GM12874 (cell line): ENCODE results near the gene SLC25A21.

Source experiments
- TF ChIP-seq, protein P1 (sequence below): IDR thresholded peaks from 2 replicates; pipeline ENCODE4 v1.5.1; 2011; ENCODE audit warnings: low read depth, mild to moderate bottlenecking, control low read depth, low read length, moderate library complexity; ENCODE audit not compliant: insufficient read depth

The SLC25A21 gene

DNA sequence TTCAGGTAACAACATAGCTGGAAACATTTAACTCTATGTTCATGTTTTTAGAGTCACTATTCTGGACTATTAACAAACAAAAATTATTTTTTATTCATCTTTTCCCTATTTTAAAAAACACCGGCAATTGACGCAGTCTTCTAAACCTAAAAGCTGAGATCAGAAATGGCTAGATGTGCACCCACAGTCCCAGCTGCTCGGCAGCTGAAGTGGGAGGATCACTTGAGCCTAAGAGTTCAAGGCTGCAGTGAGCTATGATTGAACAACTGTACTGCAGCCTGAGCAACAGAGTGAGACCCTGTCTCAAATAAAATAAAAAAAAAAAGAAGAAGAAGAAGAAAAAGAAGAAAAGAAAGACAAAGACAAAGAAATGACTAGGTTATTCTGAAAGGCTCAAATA lies 446.3 kb downstream of the SLC25A21 start:
- TF ChIP-seq, protein P1, sequence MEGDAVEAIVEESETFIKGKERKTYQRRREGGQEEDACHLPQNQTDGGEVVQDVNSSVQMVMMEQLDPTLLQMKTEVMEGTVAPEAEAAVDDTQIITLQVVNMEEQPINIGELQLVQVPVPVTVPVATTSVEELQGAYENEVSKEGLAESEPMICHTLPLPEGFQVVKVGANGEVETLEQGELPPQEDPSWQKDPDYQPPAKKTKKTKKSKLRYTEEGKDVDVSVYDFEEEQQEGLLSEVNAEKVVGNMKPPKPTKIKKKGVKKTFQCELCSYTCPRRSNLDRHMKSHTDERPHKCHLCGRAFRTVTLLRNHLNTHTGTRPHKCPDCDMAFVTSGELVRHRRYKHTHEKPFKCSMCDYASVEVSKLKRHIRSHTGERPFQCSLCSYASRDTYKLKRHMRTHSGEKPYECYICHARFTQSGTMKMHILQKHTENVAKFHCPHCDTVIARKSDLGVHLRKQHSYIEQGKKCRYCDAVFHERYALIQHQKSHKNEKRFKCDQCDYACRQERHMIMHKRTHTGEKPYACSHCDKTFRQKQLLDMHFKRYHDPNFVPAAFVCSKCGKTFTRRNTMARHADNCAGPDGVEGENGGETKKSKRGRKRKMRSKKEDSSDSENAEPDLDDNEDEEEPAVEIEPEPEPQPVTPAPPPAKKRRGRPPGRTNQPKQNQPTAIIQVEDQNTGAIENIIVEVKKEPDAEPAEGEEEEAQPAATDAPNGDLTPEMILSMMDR = no peak

DNA sequence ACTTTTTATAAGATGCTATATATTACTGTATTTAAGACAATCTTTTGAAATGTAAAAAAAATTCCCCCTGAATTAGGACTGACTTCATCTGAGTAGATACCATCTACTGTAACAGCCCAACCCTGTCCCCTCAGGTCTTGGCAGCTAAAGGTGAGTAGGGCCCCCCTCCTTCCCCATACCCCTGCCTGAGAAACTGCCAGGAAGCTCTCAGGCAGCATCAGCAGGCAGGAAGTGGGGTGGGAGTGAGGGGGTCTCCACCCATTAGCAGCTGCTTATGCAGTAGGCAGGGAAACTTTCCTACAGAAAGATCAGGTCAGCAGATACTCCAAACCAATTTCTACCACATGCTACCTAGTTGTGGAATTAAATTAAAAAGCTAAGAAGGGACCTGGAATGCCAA lies 448.2 kb downstream of the SLC25A21 start:
- TF ChIP-seq, protein P1 = no peak

DNA sequence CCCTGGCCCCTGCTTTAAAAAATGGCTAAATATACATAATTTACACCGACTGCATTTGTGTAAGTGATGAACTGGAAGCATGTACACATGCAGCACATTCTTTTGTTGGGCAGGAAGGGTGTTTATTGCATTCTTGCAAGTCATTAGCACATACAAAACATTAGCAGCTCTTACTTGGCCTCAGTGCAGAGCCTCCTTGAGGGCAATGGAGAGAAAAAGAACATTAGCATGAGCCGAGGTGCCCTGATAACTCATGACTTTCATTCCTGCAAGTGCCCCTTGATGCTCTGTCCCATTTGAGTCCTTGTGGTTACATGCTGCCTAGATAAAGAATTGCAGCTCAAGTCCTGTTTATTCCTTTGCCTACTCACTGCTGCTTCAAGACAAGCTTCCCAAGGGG lies 448.9 kb downstream of the SLC25A21 start:
- TF ChIP-seq, protein P1 = no peak

DNA sequence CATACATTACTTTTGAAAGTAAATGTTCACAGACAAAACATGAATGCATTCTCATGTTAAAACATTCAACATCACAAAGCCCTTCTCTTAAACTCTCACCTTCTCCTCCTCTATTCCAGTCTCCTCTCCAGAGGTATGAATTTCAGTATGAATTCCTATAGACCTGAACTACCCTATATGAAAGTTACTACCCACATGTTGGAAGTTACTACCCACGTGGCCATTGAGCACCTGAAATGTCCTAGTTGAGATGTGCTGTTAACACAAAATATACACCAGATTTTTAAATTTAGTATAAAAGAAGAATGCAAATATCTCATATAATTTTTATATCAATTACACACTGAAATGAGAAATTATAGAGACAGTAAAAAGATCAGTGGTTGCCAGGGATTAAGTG lies 450.5 kb downstream of the SLC25A21 start:
- TF ChIP-seq, protein P1 = no peak

DNA sequence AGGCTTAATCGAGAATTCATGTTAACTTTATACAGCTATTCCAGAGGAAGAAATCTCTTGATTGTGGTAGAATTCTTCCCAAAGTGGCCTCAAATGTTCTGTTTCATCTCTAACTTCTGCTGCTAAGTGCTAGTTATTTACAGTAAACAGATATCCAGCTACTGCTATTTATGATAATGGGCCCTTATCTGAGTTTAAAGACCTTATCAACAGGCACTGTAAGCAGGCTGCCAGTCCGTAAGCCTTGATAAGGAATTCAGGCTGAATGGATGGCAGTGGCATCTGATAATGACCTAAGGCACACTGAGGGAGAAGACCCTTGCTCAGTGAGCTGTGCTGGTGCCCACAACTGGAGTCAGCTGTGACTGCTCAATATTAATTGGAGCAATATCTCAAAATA lies 451.7 kb downstream of the SLC25A21 start:
- TF ChIP-seq, protein P1 = no peak

DNA sequence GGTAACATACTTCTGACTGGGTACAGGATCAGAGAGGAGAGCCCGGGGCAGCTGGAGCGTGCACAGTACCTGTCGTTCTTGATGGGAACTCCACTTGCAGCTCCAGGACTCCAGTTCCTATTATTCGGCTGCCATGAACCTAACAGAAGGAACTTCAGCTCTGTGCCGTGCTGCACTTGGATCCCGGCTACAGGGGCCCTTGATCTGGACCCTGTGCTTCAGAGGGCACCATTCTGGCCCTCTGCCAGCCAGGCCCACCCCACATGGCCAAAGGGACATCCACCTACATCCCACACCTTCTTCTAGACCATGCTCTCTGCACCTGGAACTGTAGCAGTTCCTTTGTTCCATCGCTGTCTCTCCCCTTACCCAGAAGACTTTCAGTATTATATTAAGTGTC lies 452.6 kb downstream of the SLC25A21 start:
- TF ChIP-seq, protein P1 = no peak

DNA sequence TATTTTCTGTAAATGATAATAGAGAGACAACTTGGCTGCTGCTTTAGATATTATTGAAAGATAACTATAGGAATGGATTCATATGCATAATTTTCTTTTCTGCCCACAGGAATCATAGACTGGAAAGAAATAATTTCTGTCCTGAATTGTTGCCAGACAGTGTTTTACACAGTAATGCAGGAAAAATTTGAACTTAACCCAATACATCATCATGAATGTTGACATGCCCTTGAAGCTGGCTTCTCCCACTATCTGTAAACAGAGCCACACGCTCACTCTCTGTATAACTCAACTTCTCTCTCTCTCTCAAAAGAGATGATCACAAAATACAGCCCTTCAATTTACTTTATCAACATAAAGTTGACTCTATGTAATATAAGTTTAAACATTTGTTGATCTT lies 454.2 kb downstream of the SLC25A21 start:
- TF ChIP-seq, protein P1 = no peak

DNA sequence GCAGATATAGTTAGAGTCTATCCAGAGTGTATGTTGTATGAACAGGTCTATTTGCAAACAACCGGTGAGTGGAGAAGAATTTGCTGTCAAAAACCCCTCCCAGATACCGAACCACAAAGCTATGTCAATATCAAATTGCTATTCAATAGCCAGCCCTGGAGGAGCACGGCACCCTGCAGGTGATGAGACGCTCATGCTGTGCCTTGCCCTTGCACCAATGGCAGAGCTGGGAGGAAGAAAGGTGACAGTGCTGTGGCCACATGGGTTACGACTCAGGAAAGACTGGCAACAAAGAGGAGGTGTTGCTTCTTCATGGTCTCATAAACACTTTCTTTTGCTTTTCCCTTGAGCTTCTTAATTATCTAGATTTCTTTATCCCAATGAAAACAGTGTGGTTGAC lies 455.0 kb downstream of the SLC25A21 start:
- TF ChIP-seq, protein P1 = no peak
